UCSD-AML1 (cell line): ENCODE data around the gene TAMM41.
"Not testable (repeated sequence)": the region's sequence is repeated elsewhere in the genome, so short reads cannot be mapped to it uniquely, and the experiment has no call there.

Experiments
- DNase-seq: peaks from one replicate; lab custom pipeline; 2025; ENCODE audit not compliant: unreplicated experiment; lab: John Stamatoyannopoulos, UW

Gene TAMM41

GRCh38 chr3:11815111-11815510 lies 31.6 kb downstream of the TAMM41 start:
- no peak for DNase-seq

GRCh38 chr3:11814663-11815062 lies 32.0 kb downstream of the TAMM41 start:
- DNase-seq = no peak

- DNase-seq = no peak
Measured at GRCh38 chr3:11810276-11810675, 36.4 kb downstream of the TAMM41 start.

- DNase-seq = no peak
Measured at GRCh38 chr3:11808231-11808630, 38.5 kb downstream of the TAMM41 start.

GRCh38 chr3:11807686-11808085 lies 39.0 kb downstream of the TAMM41 start:
- DNase-seq = no peak

- DNase-seq = no peak
Measured at GRCh38 chr3:11805716-11806115, 41.0 kb downstream of the TAMM41 start.

GRCh38 chr3:11803977-11804892 lies 42.5 kb downstream of the TAMM41 start:
- peak; percentile 21 for DNase-seq

GRCh38 chr3:11799791-11800190 lies 46.9 kb downstream of the TAMM41 start:
- DNase-seq = no peak

GRCh38 chr3:11794927-11795326 lies 51.8 kb downstream of the TAMM41 start:
- DNase-seq = no peak

GRCh38 chr3:11791339-11792200 lies 55.1 kb downstream of the TAMM41 start:
- no peak for DNase-seq

GRCh38 chr3:11789412-11789811 lies 57.3 kb downstream of the TAMM41 start:
- no peak for DNase-seq

- no peak for DNase-seq
Measured at GRCh38 chr3:11784971-11785377, 61.7 kb downstream of the TAMM41 start.

- no peak for DNase-seq
Measured at GRCh38 chr3:11780341-11780740, 66.3 kb downstream of the TAMM41 start.

GRCh38 chr3:11779626-11780025 lies 67.1 kb downstream of the TAMM41 start:
- DNase-seq = no peak

GRCh38 chr3:11778248-11778647 lies 68.4 kb downstream of the TAMM41 start:
- no peak for DNase-seq

- DNase-seq = no peak
Measured at GRCh38 chr3:11776346-11776745, 70.3 kb downstream of the TAMM41 start.

- DNase-seq = no peak
Measured at GRCh38 chr3:11775493-11775892, 71.2 kb downstream of the TAMM41 start.

- DNase-seq = peak; percentile 28
Measured at GRCh38 chr3:11774296-11774877, 72.3 kb downstream of the TAMM41 start.

GRCh38 chr3:11771931-11772330 lies 74.8 kb downstream of the TAMM41 start:
- DNase-seq = not testable (repeated sequence)

GRCh38 chr3:11770477-11771391 lies 76.0 kb downstream of the TAMM41 start:
- peak; percentile 47 for DNase-seq
